Effector memory CD4-positive, alpha-beta T cell (primary cell): ENCODE measurements around the gene CRIM1.

ENCODE experiments used
- DNase-seq, 3 donors: peaks; one replicate each; pipeline ENCODE4 v3.0.0-alpha.2; 2020
- H3K27ac ChIP-seq: 2 replicates; pipeline ENCODE4 v1.7.0; 2013; ENCODE audit warnings: mild to moderate bottlenecking, low read length, moderate library complexity; ENCODE audit not compliant: insufficient read depth, poor library complexity, severe bottlenecking
- H3K27me3 ChIP-seq: replicated peaks from 2 replicates; pipeline ENCODE4 v1.7.0; 2013; ENCODE audit warnings: mild to moderate bottlenecking, low read length; ENCODE audit not compliant: insufficient read depth, control insufficient read depth, poor library complexity, severe bottlenecking
- H3K36me3 ChIP-seq: 2 replicates; pipeline ENCODE4 v1.7.0; 2013; ENCODE audit warnings: mild to moderate bottlenecking, low read length, moderate library complexity; ENCODE audit not compliant: control insufficient read depth, insufficient read depth
- H3K4me1 ChIP-seq: 2 replicates; pipeline ENCODE4 v1.7.0; 2013; ENCODE audit warnings: low read length, mild to moderate bottlenecking; ENCODE audit not compliant: control insufficient read depth, insufficient read depth, poor library complexity, severe bottlenecking
- H3K4me3 ChIP-seq: 2 replicates; pipeline ENCODE4 v1.7.0; 2013; ENCODE audit warnings: low read length, low read depth, mild to moderate bottlenecking; ENCODE audit not compliant: insufficient read depth, poor library complexity, severe bottlenecking
- H3K9me3 ChIP-seq: 2 replicates; pipeline ENCODE4 v1.7.0; 2013; ENCODE audit warnings: mild to moderate bottlenecking, low read length, moderate library complexity; ENCODE audit not compliant: control insufficient read depth

Gene CRIM1

DNA sequence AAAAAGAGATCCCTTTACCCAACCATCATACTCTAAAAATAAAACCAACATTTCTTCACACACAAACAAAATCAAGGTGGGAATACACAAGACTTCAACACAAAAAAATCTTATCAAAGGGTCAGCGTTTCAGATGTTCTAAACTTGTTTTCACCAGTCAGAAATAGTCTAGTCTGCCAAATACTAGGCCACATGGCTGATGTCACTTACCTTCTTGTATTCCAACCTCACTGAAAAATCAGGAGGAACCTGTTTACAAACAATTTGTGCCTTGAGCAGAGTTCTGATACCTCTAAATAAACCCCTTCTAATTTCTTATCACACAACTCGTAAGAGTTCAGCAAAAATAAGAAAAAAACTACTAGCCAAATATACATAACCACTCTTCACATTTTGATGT, 222.3 kb downstream of the CRIM1 start:
- H3K4me3 ChIP-seq = no peak overlapping the region
- H3K27me3 ChIP-seq = no peaks in the 10 kb centered on the region
- H3K4me1 ChIP-seq = no peaks in the 10 kb centered on the region
- no peak overlapping the region for H3K27ac ChIP-seq
- no peaks in the 10 kb centered on the region for H3K9me3 ChIP-seq
- no peak for DNase-seq
- H3K36me3 ChIP-seq = peaks cover 30% of the 10 kb centered on the region

DNA sequence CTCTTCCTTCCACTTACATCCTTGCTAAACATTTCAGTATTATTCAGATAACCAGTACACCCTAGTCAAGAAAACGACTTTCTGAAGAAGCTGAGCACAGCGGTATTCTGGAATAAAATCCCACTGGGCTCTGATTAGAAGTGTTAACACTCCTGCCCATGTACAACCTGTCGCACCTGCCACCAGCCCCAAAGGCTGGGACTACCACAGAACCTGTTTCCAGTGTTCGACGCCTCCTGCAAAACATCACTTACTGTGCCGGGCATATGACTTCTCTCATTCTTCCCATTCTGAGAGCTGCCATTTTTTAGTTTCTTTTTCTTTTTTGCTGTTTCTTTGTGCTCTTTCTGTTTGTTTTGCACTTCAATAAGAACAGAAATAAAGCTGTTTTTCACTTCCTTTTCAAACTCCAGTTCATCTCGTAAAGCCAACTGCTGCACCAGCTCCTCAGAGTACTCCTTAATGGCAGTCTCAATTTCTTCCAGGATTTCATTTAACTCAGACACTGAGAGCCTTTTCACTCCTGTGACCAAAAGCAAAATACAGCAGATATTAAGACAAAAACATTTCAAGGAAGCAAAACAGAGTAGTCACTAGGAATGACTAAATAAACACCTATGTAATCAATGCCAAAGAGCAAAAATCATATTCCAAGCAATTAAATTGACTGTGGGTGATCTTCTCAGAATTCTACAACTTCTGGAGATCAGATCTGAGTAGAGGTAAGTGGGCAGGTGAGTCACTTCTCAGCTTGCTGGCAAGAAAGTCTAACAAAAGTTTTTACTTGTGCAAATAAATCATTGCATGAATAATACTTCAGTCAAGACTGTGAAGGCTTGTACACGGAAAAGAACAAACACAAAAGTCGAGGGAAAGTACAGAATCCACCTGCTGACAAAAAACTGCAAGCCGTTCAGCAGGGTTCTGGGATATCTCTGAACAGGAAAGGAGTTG, 223.0 kb downstream of the CRIM1 start:
- DNase-seq = no peak
- Histone ChIP-seq H3K4me1 (no peaks in the 10 kb centered on the region), H3K9me3 (no peaks in the 10 kb centered on the region), H3K36me3 (peaks cover 29% of the 10 kb centered on the region), H3K4me3 (no peak overlapping the region), H3K27me3 (no peaks in the 10 kb centered on the region), H3K27ac (no peak overlapping the region)

DNA sequence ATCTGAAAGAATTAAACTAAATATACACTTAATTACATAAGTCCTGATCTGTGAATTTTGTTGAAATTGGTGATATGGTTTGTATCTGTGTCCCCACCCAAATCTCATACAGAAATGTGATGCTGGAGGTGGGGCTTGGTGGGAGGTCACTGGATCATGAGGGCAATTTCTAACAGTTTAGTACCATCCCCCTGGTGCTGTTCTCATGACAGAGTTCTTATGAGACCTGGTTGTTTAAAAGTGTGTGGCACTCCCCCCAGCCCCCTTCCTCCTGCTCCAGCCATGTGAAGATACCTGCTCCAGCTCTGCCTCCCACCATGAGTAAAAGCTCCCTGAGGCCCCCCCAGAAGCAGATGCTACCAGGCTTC, 223.7 kb downstream of the CRIM1 start:
- no peak overlapping the region for H3K4me3 ChIP-seq
- no peaks in the 10 kb centered on the region for H3K27me3 ChIP-seq
- H3K4me1 ChIP-seq = no peaks in the 10 kb centered on the region
- no peaks in the 10 kb centered on the region for H3K9me3 ChIP-seq
- H3K27ac ChIP-seq = no peak overlapping the region
- H3K36me3 ChIP-seq = peaks cover 27% of the 10 kb centered on the region
- no peak for DNase-seq

DNA sequence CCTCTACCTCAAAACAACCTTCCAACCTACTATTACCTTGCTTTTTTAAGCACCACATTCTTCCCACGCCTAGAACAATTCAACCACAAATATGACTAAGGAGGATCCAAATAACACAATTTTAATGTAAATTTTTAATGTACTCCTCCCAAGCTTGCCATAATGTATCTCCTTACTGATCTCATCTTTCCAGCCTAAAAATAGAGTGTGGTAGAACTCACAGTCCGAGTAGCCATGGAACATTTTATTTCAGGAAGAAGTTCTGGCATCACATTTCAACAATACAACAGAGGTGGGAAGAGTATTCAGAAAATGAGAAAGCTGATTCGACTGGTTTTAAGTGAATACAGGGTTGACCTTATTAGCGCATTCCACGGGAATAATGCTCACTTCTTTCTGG, 227.0 kb downstream of the CRIM1 start:
- Histone ChIP-seq H3K27me3 (no peaks in the 10 kb centered on the region), H3K36me3 (peaks cover 31% of the 10 kb centered on the region), H3K9me3 (no peaks in the 10 kb centered on the region), H3K4me3 (no peak overlapping the region), H3K4me1 (no peaks in the 10 kb centered on the region), H3K27ac (no peak overlapping the region)
- no peak for DNase-seq

DNA sequence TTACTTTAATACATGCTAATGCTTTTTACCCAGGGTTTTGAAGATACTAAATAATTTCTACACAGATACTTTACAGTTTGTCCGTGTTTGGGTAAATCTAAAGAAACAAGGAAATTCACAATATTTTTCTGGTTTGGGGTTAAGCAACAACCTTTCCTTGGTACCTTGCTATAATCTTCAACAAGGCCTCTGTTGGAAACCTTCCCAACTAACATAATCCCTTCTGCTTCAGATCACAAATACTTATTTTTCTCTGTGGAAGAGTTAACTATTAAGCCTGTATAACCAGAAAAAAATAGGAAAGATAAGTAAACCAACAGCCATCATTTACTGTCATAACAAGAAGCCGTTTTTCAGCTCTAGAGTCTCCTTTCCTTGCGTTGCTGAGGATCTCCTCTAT, 227.4 kb downstream of the CRIM1 start:
- Histone ChIP-seq H3K4me1 (no peaks in the 10 kb centered on the region), H3K27me3 (no peaks in the 10 kb centered on the region), H3K36me3 (peaks cover 31% of the 10 kb centered on the region), H3K27ac (no peak overlapping the region), H3K4me3 (no peak overlapping the region), H3K9me3 (no peaks in the 10 kb centered on the region)
- DNase-seq = no peak

DNA sequence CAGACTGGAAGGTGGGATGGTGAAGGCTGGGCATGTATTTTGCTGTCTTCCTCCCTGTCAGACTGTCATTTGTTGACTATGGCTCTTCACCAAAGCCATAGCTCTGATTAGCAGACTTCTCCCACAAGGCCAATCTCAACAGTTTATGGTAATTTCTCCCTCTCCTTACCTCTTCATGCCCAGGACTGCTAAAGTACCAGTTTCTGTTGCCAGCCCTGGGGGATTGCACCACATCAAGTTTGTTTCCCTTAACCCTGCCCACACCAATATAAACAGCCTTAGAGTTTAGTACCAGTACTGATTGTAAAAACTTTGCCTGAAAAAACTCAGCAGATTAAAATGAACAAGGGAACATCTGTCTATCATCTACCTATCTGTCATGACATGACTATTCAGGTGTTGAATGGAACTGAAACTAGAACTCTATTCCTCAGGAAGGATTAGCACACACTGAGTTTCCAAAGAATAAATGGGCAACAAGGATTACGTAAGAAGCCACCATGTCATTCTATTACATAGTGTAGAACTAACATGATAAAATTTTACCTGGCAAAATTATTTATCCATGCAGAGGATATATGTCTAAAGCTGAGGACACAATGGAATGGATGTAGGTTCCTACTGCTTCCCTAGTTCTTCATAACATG, 228.7 kb downstream of the CRIM1 start:
- no peak overlapping the region for H3K27ac ChIP-seq
- no peaks in the 10 kb centered on the region for H3K27me3 ChIP-seq
- no peaks in the 10 kb centered on the region for H3K4me1 ChIP-seq
- no peak for DNase-seq
- H3K9me3 ChIP-seq = no peaks in the 10 kb centered on the region
- H3K36me3 ChIP-seq = peaks cover 24% of the 10 kb centered on the region
- no peak overlapping the region for H3K4me3 ChIP-seq

DNA sequence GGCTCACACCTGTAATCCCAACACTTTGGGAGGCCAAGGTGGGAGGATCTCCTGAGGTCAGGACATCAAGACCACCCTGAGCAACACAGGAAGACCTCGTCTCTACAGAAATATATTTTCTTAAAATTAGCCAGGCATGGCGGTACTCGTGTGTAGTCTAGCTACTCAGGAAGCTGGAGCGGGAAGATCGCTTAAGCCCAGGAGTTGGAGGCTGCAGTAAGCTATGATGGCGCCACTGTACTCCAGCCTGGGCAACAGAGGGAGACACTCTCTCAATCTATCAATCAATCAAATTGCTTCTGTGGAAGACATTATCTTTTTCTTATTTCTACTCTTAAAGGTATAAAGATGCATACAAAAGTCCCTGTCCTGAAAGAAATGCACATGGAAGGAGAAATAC, 231.1 kb downstream of the CRIM1 start:
- Histone ChIP-seq H3K9me3 (no peaks in the 10 kb centered on the region), H3K27me3 (no peaks in the 10 kb centered on the region), H3K4me3 (no peak overlapping the region), H3K4me1 (no peaks in the 10 kb centered on the region), H3K27ac (no peak overlapping the region), H3K36me3 (peaks cover 9% of the 10 kb centered on the region)
- DNase-seq = no peak

DNA sequence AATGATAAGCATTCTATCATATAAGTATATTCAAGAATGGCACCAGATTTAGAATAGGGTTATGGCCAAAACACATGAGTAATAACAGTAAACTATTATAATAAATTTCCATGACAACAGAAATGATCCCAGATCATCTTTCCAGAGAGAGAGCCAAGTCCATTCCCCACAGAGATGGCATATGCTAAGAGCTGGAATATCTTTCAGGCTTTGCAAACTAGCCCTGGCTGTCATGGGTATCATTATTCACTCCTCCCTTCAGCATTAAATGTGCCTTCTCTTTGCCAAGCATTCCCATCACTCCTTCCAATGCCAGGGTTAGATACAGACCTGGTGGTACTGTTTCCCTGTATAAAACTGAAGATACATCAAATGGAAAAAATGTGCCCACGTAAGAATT, 231.5 kb downstream of the CRIM1 start:
- Histone ChIP-seq H3K27me3 (no peaks in the 10 kb centered on the region), H3K4me3 (no peak overlapping the region), H3K4me1 (no peaks in the 10 kb centered on the region), H3K27ac (no peak overlapping the region), H3K9me3 (no peaks in the 10 kb centered on the region), H3K36me3 (peaks cover 9% of the 10 kb centered on the region)
- DNase-seq = no peak

DNA sequence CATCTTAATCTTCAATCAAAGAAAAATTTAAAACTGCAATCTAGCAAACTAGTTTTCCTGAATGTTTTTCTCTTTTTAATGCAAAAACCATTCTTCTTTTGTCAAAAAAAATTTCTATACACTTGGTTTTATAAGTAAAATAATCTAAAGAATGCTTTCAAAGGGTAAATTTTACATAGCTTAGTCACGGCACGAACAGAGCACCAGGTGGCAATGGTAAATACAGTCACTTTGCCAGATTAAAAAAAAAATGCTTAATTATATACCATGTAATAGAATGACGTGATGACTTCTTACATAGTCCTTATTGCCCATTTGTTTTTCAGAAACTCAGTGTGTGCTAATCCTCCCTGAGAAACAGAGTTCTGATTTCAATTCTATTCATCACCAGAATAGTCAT, 232.0 kb downstream of the CRIM1 start:
- Histone ChIP-seq H3K36me3 (peaks cover 9% of the 10 kb centered on the region), H3K4me3 (no peak overlapping the region), H3K27ac (no peak overlapping the region), H3K4me1 (no peaks in the 10 kb centered on the region), H3K27me3 (no peaks in the 10 kb centered on the region), H3K9me3 (no peaks in the 10 kb centered on the region)
- no peak for DNase-seq

DNA sequence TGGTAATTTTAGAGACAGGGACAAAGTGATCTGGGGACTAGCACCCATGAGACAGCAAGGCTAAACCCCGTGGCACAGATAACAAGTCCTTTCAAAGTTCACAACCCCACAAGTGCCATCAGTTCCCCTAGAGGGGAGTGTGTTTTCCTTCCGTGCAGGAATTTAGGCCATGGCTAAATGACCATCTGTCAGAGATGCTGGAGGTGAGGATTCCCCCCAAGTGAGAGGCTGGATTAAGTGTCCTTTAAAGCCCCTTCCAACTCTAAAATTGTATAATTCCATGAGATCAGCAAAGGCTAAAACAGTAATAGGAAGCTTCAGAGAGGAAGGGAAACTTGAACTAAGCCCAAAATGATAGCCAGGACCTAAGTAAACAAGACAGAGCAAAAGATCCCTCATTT, 233.7 kb downstream of the CRIM1 start:
- peaks cover 9% of the 10 kb centered on the region for H3K36me3 ChIP-seq
- no peaks in the 10 kb centered on the region for H3K27me3 ChIP-seq
- H3K27ac ChIP-seq = no peak overlapping the region
- H3K4me1 ChIP-seq = no peaks in the 10 kb centered on the region
- no peak overlapping the region for H3K4me3 ChIP-seq
- no peak for DNase-seq
- H3K9me3 ChIP-seq = no peaks in the 10 kb centered on the region
